Gastroesophageal sphincter (tissue), 3 donors: Measurements from ENCODE around the gene INTS11.

Experiments used
- EP300 ChIP-seq: sonication (generic); formaldehyde crosslinking; IDR thresholded peaks from one replicate; pipeline ENCODE4 v1.6.1; 2017; ENCODE audit warnings: antibody characterized with exemption, mild to moderate bottlenecking
- POLR2A ChIP-seq, 2 donors: fragments of 450-650 bp; IDR thresholded peaks; one replicate each; pipeline ENCODE4 v1.6.1; 2017; ENCODE audit warnings: antibody characterized with exemption in 2 of 2, mild to moderate bottlenecking in 2 of 2, moderate library complexity in 1 of 2
- POLR2AphosphoS5 ChIP-seq: sonication (generic); formaldehyde crosslinking; IDR thresholded peaks from one replicate; pipeline ENCODE4 v1.6.1; 2017; ENCODE audit warnings: antibody characterized with exemption
- TF ChIP-seq, protein P1 (sequence below), 4 experiments: fragments of 200-600 bp in 2 of 4; fragments of 450-650 bp in 2 of 4; sonication (generic) in 1 of 4; IDR thresholded peaks; one replicate each; pipeline ENCODE4 v1.5.1; 2017 to 2019; ENCODE audit warnings: antibody characterized with exemption in 4 of 4, mild to moderate bottlenecking in 2 of 4, moderate library complexity in 2 of 4

DNA sequence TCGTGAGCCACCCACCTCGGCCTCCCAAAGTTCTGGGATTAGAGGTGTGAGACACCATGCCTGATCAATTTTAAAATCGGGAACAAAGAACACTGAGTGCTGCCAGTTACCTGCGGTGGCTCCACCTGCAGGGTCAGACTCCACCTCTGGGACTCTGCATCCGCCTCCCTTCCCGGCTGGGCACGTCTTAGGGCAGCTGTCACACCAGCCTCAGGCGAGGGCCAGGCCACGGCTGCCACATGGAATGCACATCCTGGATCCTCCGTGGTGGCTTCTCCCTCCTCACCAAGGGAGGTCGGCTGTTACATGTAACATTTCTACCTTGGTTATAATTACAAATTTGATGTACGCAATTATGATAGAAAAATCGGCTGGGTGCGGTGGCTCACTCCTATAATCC lies 39.8 kb upstream of the INTS11 start:
- TF ChIP-seq, protein P1, sequence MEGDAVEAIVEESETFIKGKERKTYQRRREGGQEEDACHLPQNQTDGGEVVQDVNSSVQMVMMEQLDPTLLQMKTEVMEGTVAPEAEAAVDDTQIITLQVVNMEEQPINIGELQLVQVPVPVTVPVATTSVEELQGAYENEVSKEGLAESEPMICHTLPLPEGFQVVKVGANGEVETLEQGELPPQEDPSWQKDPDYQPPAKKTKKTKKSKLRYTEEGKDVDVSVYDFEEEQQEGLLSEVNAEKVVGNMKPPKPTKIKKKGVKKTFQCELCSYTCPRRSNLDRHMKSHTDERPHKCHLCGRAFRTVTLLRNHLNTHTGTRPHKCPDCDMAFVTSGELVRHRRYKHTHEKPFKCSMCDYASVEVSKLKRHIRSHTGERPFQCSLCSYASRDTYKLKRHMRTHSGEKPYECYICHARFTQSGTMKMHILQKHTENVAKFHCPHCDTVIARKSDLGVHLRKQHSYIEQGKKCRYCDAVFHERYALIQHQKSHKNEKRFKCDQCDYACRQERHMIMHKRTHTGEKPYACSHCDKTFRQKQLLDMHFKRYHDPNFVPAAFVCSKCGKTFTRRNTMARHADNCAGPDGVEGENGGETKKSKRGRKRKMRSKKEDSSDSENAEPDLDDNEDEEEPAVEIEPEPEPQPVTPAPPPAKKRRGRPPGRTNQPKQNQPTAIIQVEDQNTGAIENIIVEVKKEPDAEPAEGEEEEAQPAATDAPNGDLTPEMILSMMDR (IDR thresholded peaks at IDR 0.05): no peak
- TF ChIP-seq POLR2AphosphoS5: no peak
- TF ChIP-seq EP300: no peak
- TF ChIP-seq POLR2A (IDR thresholded peaks at IDR 0.05): no peak
